HepG2 (cell line): ENCODE data around the gene SCP2. TPM values are rescaled to one million over a fixed set of nuclear protein-coding genes. Genes with fewer than 3 reads are reported as not detected.

Experiments used
- ERF ChIP-seq: IDR thresholded peaks from 2 replicates; pipeline ENCODE4 v1.6.1; 2018; ENCODE audit warnings: missing biosample characterization, missing genetic modification reagents
- FOSL1 ChIP-seq: sonication (generic); formaldehyde crosslinking; IDR thresholded peaks from 2 replicates; pipeline ENCODE4 v1.9.0; 2021; ENCODE audit warnings: missing genetic modification reagents, borderline replicate concordance
- GRHL1 ChIP-seq: sonication (generic); formaldehyde crosslinking; conservative IDR thresholded peaks from 2 replicates; pipeline ENCODE4 v1.8.0; 2022; ENCODE audit warnings: missing genetic modification reagents
- HIC2 ChIP-seq: sonication (generic); formaldehyde crosslinking; IDR thresholded peaks from 2 replicates; pipeline ENCODE4 v1.9.0; 2022; ENCODE audit warnings: low read depth, missing genetic modification reagents
- HNF1B ChIP-seq: sonication (generic); formaldehyde crosslinking; IDR thresholded peaks from 2 replicates; pipeline ENCODE4 v1.5.1; 2020; ENCODE audit warnings: mild to moderate bottlenecking, moderate library complexity, missing genetic modification reagents
- HNRNPUL1 ChIP-seq: fragments of 200-400 bp; formaldehyde crosslinking; IDR thresholded peaks from 2 replicates; pipeline ENCODE4 v1.6.1; 2017; ENCODE audit warnings: low read depth, mild to moderate bottlenecking, low read length, moderate library complexity
- IRF1 ChIP-seq: sonication (generic); formaldehyde crosslinking; IDR thresholded peaks from 2 replicates; pipeline ENCODE4 v1.4.0; 2020; ENCODE audit warnings: low read depth, mild to moderate bottlenecking, missing genetic modification reagents
- RFXANK ChIP-seq: IDR thresholded peaks from 2 replicates; pipeline ENCODE4 v1.6.1; 2016
- SNAI1 ChIP-seq: sonication (generic); formaldehyde crosslinking; IDR thresholded peaks from 2 replicates; pipeline ENCODE4 v1.5.0; 2020; ENCODE audit warnings: mild to moderate bottlenecking, missing genetic modification reagents, borderline replicate concordance
- TCF7L2 ChIP-seq: IDR thresholded peaks from 2 replicates; pipeline ENCODE4 v1.6.1; 2011; ENCODE audit warnings: mild to moderate bottlenecking, low read depth, low read length, moderate library complexity
- ZBTB43 ChIP-seq: sonication (generic); formaldehyde crosslinking; conservative IDR thresholded peaks from 2 replicates; pipeline ENCODE4 v1.4.0; 2020; ENCODE audit warnings: missing genetic modification reagents
- ZMAT3 ChIP-seq: sonication (generic); formaldehyde crosslinking; conservative IDR thresholded peaks from 2 replicates; pipeline ENCODE4 v1.7.0; 2021; ENCODE audit warnings: missing genetic modification reagents
- ZMYM4 ChIP-seq: sonication (generic); formaldehyde crosslinking; IDR thresholded peaks from 2 replicates; pipeline ENCODE4 v1.8.1; 2023; ENCODE audit warnings: mild to moderate bottlenecking, missing genetic modification reagents
- ZNF574 ChIP-seq: sonication (generic); formaldehyde crosslinking; IDR thresholded peaks from 2 replicates; pipeline ENCODE4 v1.4.0; 2020; ENCODE audit warnings: missing genetic modification reagents
- ZNF597 ChIP-seq: sonication (generic); formaldehyde crosslinking; IDR thresholded peaks from 2 replicates; pipeline ENCODE4 v1.5.0; 2020; ENCODE audit warnings: missing genetic modification reagents
- ZNF720 ChIP-seq: sonication (generic); formaldehyde crosslinking; IDR thresholded peaks from 2 replicates; pipeline ENCODE4 v1.4.0; 2020; ENCODE audit warnings: missing genetic modification reagents
- ZNF782 ChIP-seq: sonication (generic); formaldehyde crosslinking; IDR thresholded peaks from 2 replicates; pipeline ENCODE4 v1.4.0; 2020; ENCODE audit warnings: missing genetic modification reagents, mild to moderate bottlenecking, borderline replicate concordance
- polyA plus RNA-seq, 8 experiments: library from polyadenylated mRNA; depleted of rRNA in 3 of 8; stranded (reverse) in 7 of 8; unstranded in 1 of 8; fragments of >200 nt; fragmentation: Illumina TruSeq in 4 of 8; extraction: Trizol in 4 of 8; gene quantifications; 2 replicates each; pipeline versions ENCODE4 v1.2.1 to v1.2.3, GENCODE V29; 2011 to 2016; ENCODE audit warnings: low read depth in 4 of 8, missing spikeins in 1 of 8, mixed read lengths in 1 of 8; ENCODE audit not compliant: insufficient read depth in 1 of 8
- total RNA-seq, 5 experiments: library from RNA; depleted of rRNA; stranded (reverse); fragments of >200 nt; fragmentation: Illumina TruSeq; extraction: Trizol; gene quantifications; 2 replicates each; pipeline ENCODE4 v1.2.3, GENCODE V29; 2016; ENCODE audit warnings: low read depth in 1 of 5

SCP2 gene
- total and polyA plus RNA-seq, 2 of the 13 experiments (the other 11 are each of a cell fraction or from before 2014, with no cell fraction given), result 59.0 to 133 TPM

- no peak for TF ChIP-seq ZNF597 (CRISPR knock-in tag)
- peak; percentile 83; the same call in 1 of the 2 replicates for TF ChIP-seq HNF1B (CRISPR knock-in tag)
- TF ChIP-seq ZNF782, result peak; percentile 65; the same call in 1 of the 2 replicates
- TF ChIP-seq IRF1 (CRISPR knock-in tag), result no peak
- no peak for TF ChIP-seq ZNF574 (CRISPR knock-in tag)
- no peak for TF ChIP-seq HNRNPUL1
- TF ChIP-seq ZMAT3 (CRISPR knock-in tag), result 0 out of 2 replicates have a peak, but pooled peaks have one; percentile 21
- TF ChIP-seq TCF7L2, result no peak
- peak; percentile 64; the same call in 1 of the 2 replicates for TF ChIP-seq ERF (CRISPR knock-in tag)
- peak; percentile 92 for TF ChIP-seq HIC2 (CRISPR knock-in tag)
- TF ChIP-seq FOSL1 (CRISPR knock-in tag), result 0 out of 2 replicates have a peak, but pooled peaks have one; percentile 30
- no peak for TF ChIP-seq GRHL1 (CRISPR knock-in tag)
- TF ChIP-seq ZNF720 (CRISPR knock-in tag), result no peak
- TF ChIP-seq ZMYM4 (CRISPR knock-in tag), result peak; percentile 71; the same call in 1 of the 2 replicates
- no peak for TF ChIP-seq RFXANK (CRISPR knock-in tag)
- TF ChIP-seq ZBTB43 (CRISPR knock-in tag), result no peak
- TF ChIP-seq SNAI1 (CRISPR knock-in tag), result no peak
Observed at GRCh38 chr1:53089478-53090226, 162.6 kb downstream of the SCP2 start (continued).
